Activated CD8-positive, alpha-beta memory T cell treated with anti-CD3 and anti-CD28 coated beads, Interleukin-2, amount 50 U/mL, for 24 hours (primary cell): ENCODE measurements around the gene KRT71.

Experiments used
- DNase-seq: peaks from one replicate; pipeline ENCODE4 v3.0.0-alpha.2; 2020; ENCODE audit errors: extremely low read depth

Gene KRT71

DNA sequence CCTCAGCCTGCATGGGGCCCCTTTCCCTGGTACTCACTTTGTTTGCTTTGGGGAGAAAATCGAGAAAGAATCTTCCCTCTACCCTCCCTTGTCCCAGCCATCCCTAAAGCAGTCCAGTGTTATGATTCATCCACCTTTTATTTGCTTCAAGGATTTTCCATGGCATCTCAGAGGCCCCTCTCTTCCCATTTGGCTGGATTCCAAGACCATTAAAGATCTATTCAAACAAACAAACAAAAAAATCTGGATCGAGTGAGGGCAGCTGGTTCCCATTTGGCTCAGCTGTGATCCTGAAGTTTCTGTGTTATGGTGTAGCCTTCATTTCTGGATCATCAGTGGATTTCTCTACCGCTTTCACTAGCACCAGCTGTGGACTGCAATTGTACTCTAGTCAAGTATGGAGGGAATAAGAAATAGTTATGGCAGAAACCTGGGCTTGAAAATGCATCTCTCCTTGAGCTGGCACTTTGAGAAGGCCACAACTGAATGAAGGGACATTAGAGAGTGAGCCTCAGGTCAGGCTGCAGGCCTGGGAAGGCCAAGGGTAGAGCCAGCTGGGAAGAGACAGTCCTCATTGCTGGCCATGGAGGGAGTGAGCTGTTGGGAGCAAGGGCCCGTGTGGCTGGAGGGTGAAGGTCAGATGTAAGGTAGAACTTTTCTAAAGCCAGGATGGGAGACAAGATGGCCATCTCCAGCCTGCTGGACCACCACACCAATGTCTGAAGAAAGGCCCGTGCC lies 13.7 kb downstream of the KRT71 start:
- no peak for DNase-seq

DNA sequence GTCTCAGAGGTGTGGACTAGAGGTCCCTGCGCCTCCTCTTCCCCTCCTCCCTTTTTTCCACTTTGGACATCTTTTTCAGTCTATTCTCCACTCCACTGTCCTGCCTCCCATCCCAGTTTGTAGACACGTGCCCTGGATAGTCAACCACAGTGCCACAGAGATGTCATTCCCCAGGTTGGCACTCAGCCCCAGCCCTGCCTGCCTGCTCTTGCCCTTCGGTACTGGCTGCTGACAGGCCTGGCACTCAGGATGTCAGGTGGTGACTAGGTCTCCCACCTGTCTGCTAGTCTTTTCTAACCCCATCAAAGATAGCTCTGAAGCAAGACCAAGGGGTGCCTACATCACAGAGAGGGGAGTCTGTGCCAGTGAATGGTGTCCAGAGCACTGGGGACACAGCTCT lies 15.8 kb downstream of the KRT71 start:
- no peak for DNase-seq

DNA sequence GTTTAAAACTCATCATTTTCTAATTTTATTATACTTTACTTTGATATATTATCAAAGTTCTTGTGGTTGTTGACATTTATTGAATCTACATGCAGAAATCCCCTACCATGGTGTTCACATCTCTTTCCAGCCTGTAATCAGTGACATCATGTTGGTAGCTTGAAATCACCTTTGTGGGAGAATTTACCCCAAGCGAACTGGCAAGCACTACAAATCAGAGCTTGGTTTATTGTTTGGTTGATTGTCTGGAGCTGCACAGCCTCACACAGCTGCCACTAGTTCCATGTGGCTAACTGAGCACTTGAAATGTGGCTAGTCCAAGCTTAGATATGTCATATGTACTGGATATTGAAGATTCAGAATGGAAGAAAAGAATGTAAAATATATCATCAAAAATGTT lies 17.4 kb downstream of the KRT71 start:
- no peak for DNase-seq

DNA sequence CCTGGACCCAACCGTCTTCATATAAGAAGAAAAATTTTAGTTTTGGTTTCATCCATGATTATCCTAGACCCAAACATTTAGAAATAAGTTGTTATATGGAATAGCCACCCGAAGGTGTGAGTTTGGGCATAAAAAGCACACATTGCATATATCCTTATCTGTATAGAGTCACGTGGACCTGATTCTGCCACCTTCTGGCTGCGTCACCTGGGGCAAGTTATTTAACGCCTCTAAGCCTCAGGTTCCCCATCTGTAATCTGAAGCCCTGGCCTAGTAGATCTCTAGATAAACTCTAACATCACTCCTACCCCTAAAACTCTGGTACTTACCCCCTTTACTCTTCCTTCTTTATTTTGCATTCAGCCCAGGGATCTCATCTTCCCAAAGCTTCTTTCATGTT lies 18.5 kb downstream of the KRT71 start:
- DNase-seq = no peak

DNA sequence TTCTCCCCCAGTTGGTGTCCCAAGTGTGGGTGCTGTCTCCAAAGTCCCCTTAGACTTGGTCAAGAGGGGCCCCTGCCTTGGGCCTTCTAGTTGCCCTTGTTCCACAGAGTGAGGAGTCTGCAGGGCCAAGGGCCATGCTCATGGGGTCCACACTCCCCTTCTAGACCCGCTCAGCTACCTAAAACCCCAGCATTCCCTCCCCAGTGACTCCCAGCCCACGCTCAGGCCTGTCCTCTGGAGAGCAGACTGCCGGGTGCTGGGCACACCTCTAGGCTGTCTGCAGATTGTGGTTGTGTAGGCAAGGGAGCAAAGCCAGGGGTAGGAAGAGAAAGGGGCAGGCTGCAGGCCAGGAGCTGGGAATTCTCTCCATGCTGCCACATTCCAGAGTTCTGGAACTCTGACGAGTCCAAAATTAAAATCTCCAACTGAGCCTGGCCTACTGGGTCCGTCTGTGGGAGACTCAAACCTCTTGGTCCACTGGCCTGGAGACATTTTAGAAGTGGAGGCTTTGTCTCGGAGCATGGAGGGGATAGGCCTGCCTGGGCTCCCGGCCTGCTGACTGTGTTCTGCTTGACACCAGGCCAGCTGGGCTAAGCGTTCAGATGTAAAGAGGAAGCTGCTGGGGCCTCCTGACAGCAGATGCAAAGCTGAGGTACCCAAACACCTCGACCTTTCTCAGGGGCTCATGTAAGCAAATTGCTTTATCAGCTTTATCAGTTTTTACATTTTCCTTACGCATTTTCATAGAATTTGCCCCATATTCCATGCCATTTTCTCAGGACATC lies 19.1 kb downstream of the KRT71 start:
- no peak for DNase-seq

DNA sequence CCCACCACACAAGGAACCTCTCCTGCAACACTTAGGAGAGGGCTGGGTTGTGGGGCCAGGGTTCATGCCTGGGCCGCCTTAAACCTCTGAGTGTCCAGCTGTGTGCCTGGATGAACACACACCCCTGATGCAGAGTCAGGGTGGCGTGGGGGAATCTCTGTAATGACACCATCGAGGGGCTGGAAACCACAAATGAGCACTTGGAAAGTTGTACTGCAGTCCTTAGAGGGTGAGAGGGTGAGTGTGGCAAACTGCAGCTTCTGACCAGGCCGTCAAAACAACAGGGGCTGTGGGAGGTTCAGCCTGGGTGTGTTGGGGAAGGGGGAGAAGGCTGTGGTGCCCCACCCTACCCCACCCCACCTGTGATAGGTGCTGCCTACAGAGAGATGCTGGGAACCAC lies 20.3 kb downstream of the KRT71 start:
- no peak for DNase-seq

DNA sequence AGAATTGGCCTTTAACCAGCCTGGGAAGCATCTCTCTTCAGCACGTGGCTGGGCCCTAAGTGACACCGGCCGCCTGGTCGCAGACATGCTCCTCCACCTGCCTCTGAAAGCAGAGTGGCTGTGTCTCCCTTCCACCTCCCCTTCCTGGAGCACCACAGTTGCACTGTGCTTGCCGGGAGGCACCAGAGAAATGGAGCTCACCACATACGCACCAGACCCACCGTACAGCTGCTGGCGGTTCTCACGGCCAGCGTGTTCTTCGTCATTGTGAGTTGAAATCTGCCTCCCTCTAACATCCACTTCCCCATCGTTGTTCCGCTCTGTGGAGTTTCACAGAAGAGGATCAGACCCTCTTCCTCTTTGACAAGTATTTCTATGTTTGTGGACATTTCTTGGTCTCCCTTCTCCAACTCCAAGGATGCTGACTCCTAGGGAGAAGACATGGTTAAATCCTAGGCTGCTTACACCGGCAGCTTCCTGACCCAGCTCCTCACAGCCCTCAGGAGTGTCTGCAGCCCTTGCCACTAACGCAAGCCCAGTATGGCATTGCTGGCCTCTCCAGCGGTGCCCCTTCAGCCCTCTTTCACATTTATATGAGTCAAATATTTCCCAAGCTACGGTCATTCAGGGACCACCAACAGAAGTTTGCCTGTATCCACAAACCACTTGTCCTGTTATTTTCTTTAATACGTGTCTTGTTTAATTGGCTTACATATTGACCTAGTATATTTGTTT lies 21.2 kb downstream of the KRT71 start:
- DNase-seq = no peak

DNA sequence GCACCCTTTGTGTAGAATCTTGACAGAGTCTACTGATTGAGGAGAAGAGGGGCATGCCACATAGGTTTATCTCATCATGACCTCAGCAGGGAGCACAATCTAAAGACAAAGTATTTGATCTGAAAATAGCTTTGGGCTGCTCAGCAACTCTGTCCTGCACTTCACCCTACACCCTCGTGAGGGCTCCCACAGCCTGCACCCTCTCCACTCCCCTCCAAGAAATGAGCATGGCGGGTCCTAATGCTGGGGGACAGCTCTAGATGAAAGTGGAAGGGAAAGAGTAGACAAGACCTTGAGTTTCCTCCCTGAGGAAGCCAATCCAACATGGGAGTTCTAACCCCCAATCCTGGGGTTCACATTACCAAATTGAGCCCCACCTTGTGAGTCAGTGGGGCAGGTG lies 22.0 kb downstream of the KRT71 start:
- no peak for DNase-seq

DNA sequence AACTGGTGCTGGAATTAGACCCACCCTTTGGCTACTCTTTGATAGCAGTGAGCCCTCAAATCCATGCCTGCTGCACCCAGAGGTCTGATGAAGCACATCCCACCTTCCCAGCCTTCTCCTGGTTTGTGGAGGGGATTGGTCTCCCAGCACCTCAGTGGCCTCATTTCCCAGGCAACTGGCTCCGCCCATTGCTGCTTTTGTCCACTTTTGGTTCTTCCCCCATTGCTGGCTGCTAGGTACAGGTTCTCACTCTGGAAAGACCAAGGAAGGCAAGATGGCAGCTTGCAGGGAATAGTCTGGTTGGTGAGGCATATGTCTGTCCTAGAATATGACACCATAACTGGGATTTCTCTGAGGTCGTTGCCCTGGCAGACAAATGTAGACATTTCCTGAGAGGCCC lies 22.6 kb downstream of the KRT71 start:
- no peak for DNase-seq

DNA sequence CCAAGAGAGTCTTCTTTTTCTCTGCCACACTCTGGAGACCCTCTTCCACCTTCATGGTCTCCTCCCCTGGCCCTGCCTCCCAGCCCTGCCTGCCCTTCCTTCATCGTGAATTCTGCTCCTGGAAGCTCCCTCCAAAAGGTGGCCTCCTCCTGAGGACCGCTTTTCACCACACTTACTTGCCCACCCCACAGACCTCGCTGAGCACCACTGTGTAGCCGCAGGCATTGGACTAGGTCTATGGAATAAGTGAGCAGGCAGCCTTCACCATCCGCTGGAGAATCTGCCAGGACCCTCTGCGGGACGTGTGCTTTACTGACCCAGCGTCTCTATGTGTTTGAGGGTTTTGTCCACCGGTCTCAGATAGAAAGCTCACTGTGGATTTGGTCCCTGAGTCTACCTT lies 23.1 kb downstream of the KRT71 start:
- no peak for DNase-seq

DNA sequence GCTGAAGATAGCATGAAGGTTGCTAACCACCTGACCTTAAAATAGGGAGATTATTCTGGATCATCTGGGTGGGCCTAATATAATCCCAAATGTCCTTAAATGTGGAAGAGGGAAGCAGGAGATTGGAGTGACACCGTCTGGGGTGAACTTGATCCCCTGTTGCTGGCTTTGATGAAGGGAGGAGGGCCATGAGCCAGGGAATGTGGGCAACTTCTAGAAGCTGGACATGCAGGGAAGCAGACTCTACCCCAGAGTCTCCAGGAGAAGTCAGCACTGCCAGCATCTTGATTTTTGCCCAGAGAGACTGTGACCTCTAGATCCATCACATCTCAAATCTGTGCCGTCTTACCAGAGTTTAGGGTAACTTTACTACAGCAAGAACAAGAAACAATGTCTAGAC lies 23.5 kb downstream of the KRT71 start:
- no peak for DNase-seq

DNA sequence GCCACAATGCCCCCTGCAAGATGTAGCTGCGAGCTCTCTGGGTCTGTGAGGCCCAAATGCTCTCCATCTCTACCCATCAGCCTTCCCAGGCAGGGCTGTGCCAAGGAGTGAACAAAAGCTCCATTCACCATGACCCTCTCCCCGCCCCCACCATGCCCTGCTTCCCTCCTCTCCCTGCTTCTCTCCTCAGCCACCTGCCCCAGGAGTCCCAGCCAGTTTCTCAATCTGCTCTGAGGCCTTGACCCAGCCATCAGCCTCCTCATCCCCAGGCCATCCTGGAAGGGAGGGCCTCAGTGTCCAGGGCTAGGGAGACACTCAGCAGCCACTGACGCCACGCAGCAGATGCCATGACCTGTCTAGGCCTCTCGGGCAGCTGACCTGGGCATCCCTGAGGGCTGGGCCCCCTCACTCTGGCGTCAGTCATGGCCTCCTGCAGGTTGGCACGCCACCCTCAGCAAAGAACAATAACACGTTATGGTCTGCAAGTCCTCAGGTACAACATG lies 24.3 kb downstream of the KRT71 start:
- no peak for DNase-seq

DNA sequence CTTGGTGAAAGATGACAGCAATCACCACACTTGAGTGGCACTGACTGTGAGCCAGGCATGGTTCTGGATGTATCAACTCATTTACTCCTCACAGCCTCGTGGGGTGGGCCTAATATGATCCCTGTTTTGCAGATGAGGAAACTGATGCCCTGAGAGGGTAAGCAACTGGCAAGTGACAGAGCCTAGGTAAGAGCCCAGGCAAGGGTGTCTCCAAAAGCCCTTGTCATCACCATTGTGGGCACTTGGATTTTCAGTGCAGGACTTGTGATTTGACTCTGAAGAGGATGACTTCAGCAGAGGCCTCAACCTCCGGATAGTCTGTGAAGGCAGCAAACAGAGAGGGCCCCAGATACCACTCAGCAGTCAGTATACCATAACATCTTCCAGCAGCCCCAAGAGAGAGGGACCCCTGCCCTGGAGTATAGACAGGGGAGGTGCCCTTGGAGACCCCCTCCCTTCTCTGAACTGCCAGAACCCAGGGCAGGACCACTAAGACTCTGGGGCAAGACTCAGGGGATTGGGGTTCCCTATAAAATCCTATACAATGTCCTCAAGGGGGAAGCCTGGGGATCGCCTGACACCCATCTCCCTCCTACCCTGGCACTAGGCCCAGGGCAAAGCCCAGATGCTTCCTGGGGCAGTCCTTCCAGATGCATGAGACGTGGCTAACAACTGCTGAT lies 25.7 kb downstream of the KRT71 start:
- no peak for DNase-seq

DNA sequence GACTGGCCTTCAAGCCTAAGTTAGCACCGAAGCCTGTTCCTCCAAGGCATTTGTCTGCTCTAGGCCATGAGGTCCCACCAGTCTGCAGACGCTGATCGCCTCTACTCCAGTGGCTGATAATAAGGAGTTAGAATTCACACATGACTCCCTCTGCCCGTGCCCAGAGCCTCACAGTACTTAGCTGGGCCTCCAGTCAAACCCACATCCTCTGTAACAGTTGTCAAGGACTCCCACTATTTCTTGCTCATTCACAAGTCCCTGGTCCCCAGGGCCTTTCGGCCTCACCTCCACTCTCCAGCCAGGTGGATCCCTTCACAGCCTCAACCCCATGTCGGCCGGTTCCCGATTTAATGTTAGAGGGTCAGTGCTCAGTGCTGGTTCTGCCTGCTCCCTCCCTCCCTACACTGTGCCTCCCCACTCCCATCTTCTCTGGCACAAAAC lies 26.4 kb downstream of the KRT71 start:
- DNase-seq = no peak

DNA sequence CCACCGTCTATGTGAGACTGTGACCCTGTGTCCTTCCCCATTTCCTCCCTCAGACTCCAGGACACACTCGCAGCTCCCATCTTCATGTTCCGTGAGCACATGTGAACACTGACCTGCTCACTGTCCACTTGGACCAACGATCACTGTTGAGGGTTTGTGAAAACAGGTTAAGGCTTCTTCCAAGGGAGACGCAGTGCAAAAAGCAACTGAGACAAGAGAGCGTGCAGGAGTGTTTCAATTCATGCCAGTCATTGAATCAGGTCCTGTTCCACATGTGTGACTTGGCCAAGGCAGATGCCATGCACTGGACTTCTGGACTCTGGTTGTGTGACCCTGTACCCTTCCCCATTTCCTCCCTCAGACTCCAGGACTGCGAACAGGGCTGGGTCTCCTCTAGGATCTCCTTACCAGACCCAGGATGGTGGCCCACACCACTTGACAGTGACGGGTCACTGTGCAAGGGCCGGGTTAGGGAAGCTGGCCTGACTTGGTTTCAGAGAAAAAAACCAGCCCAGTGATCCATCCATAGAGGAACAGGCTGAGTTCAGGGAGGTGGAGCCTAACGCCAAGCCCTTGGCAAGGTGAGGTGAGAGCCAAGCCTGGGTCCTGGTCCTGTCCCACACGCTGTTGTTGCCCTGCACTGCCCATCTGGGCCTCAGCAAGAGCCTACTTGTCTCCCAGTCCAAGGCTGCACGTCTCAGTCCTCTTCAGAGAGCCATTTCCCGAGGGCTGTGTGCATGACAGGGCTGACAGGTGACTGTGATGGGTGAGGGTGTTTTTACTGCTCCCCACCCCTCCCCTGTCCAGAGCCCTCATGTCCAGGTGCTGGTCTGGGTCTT lies 27.1 kb downstream of the KRT71 start:
- no peak for DNase-seq

DNA sequence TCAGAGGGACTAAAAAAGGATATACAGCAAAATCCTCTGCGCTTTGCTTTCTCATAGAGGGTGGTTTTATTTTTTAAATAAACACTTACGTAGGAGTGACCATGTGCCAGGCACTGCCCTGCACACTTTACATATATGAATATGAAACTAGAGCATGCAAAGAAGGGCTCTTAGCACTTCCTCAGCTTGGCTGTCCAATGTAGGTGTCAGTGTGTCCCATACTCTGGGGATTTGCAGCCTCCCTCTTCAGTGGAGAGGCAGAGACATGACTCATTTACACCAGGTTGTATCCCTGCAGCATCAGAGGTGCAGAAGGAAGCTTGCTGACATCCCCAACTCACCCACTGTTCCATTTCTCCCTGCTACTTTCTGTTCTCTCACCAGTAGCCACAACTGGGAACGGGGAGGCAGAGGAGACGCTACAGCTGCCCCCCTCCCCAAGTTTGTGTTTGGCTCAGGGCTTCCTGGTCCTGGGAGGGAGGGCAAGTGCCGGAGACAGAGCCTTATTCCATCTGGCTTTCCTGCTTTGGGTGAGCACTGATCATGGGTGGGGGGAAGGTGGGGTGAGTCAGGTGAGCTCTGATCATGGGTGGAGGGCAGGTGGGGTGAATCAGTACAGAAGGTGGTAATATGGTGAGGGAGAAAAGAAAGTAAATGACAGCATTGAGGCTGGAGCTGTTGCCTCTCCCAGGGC lies 27.9 kb downstream of the KRT71 start:
- DNase-seq = no peak

DNA sequence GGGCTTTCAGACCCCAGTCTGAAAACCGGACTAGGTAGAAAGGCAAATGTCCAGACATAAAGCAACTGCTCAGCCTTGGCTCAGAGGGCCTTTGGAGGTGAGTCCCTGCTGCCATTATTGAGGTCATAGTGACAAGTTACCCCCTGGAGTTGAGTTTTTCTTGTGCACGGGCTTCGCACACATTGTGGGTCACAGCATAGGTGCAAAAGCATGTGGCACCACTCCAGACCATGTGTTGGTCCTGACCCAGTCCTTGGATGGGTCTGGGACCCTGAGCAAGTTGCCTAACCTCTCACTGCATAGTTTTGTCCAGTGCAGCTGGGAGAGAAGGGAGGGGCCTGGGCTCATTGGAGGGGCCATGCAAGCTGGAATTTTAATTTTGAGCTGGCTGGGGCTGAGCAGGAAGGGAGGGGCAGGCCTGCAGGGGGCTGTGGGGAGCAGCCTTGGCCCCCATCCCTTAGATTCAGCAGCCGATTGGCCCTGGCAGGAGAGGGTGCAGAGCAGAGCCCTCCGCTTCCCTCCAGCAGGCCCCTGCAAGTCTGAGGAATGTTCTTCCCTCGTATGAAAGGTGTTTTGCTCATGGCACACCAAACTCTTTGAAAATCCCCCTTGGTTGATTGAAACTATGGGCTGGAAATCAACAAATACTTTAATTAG lies 28.6 kb downstream of the KRT71 start:
- DNase-seq = no peak

DNA sequence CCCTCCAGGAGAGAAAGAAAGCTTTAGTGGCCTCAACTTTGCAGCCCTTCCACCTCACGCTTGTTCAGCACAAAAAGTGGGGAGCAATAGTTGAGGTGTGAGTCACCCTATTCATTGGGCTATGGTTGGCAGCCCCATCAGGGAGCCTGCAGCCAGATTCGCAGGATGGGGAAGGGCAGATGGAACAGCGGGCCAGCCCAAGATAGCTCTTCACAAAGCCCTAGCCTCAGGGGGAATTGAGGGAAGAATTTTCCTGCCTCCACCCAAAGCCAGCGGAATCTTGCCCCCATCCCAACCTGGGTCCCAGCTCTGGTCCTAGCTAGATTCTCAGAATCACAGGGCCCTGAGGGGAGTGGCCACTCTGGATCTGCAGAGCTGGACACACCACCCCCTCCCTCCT lies 29.1 kb downstream of the KRT71 start:
- no peak for DNase-seq

DNA sequence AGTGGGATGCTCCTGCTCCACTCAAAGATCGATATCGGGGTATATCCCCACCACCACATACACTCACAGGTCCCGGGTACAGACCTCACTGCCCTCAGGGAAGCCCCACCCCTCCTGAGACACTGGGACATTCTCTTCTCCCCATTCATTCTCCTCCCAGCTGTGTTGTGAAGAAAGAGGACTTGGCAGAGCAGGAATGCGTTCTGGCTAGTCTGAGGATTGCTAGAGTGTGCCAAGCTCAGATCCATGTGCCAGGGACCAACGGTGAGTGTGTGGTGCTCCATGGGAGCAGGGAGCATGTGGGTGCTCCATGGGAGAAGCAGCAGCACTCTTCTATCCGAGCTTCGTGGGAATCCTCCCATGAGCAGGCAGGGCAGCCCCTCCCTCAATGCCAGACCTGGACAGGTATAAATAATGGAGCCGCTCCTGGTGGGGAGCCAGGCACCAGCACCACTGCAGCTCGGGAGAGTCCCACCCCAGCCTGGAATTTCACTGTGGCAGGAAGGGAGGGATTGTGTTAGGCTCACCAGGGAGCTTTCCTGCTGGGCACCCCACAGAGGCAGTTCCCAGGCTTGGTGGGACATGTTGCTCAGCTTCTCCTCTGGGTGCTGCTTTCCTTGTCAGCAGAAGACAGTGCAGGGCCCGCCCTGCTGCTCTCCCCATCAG lies 30.5 kb downstream of the KRT71 start:
- no peak for DNase-seq
